Activated CD8-positive, alpha-beta T cell treated with anti-CD3 and anti-CD28 coated beads for 36 hours (primary cell): ENCODE data around the gene CHTOP. TPM values are rescaled to one million over a fixed set of nuclear protein-coding genes. Genes with fewer than 3 reads are reported as not detected.

Source experiments
- ATAC-seq: fragments of 200-7000 bp; cut with Tn5 transposase; one replicate; pipeline ENCODE4 v1.10.0; 2021; ENCODE audit warnings: mild to moderate bottlenecking, moderate library complexity
- CTCF ChIA-PET: fragments of 350-600 bp; sonication (Branson Sonifier 250); formaldehyde crosslinking; loops from one replicate; lab custom pipeline; 2021; ENCODE audit warnings: antibody characterized with exemption; lab: Charles Lee
- POLR2A ChIA-PET: fragments of 350-600 bp; sonication (Branson Sonifier 250); formaldehyde crosslinking; loops from one replicate; lab custom pipeline; 2021; ENCODE audit warnings: antibody characterized with exemption; lab: Charles Lee
- DNase-seq: peaks from one replicate; pipeline ENCODE4 v3.0.0-alpha.2; 2020
- H3K27ac Mint-ChIP-seq: one replicate; pipeline ENCODE4 v1.8.0; 2021; ENCODE audit warnings: mild to moderate bottlenecking, mixed read lengths
- H3K27me3 Mint-ChIP-seq: one replicate; pipeline ENCODE4 v1.8.0; 2021; ENCODE audit warnings: mixed read lengths
- H3K36me3 Mint-ChIP-seq: one replicate; pipeline ENCODE4 v1.8.0; 2021; ENCODE audit warnings: low read depth, mixed read lengths
- H3K4me1 Mint-ChIP-seq: one replicate; pipeline ENCODE4 v1.8.0; 2021; ENCODE audit warnings: low read depth, mixed read lengths
- H3K4me3 Mint-ChIP-seq: one replicate; pipeline ENCODE4 v1.8.0; 2021; ENCODE audit warnings: mild to moderate bottlenecking, moderate library complexity, mixed read lengths
- H3K9me3 Mint-ChIP-seq: one replicate; pipeline ENCODE4 v1.8.0; 2021; ENCODE audit warnings: mixed read lengths
- CTCF ChIP-seq: fragments of 200-600 bp; IDR thresholded peaks from one replicate; pipeline ENCODE4 v1.8.0; 2022; ENCODE audit warnings: antibody characterized with exemption, mild to moderate bottlenecking
- intact Hi-C: fragments of 100-400 bp; cut with micrococcal nuclease; formaldehyde crosslinking; loops from one replicate; pipeline ENCODE4 v1.10.0; 2022
- microRNA-seq: library from miRNA; unstranded; fragments of <30 nt; microRNA quantifications from one replicate; pipeline ENCODE4 v1.2.0, GENCODE V29; 2022; ENCODE audit warnings: borderline microRNAs expressed, borderline replicate concordance
- total RNA-seq, 2 experiments: library from RNA; stranded (reverse); gene quantifications; one replicate each; pipeline ENCODE4 v1.2.3, GENCODE V29; 2021

Gene CHTOP
- total RNA-seq, 2 experiments from 2014 or later: 76.8 to 83.2 TPM

- ChIA-PET POLR2A (no interaction called here), CTCF (interaction anchor here (1.0 kb wide), 1 partner anchor 177 kb away, joined by 3 read pairs; no protein-coding TSS in a partner anchor)
- no peak overlapping the region for H3K27ac Mint-ChIP-seq
- no peaks in the 10 kb centered on the region for H3K4me1 Mint-ChIP-seq
- no peak for TF ChIP-seq CTCF
- H3K9me3 Mint-ChIP-seq: no peaks in the 10 kb centered on the region
- no peak overlapping the region for H3K4me3 Mint-ChIP-seq
- H3K36me3 Mint-ChIP-seq: no peaks in the 10 kb centered on the region
- H3K27me3 Mint-ChIP-seq: peaks cover 2% of the 10 kb centered on the region
- intact Hi-C loops: no loop called here
- no peak for ATAC-seq
- DNase-seq: no peak
These were observed 54.4 kb downstream of the CHTOP start for GRCh38 chr1:153688276-153688675.

GRCh38 chr1:153688736-153689328 lies 55.0 kb downstream of the CHTOP start:
- Mint-ChIP-seq H3K9me3 (no peaks in the 10 kb centered on the region), H3K4me3 (no peak overlapping the region), H3K27ac (no peak overlapping the region), H3K36me3 (no peaks in the 10 kb centered on the region), H3K27me3 (peaks cover 2% of the 10 kb centered on the region), H3K4me1 (no peaks in the 10 kb centered on the region)
- TF ChIP-seq CTCF: no peak
- intact Hi-C loops: no loop called here
- ChIA-PET POLR2A (no interaction called here), CTCF (interaction anchor here (1.0 to 1.5 kb wide), 2 partner anchors 61 to 178 kb away, joined by 3 to 6 read pairs; no protein-coding TSS in a partner anchor)
- DNase-seq (no peak), ATAC-seq (no peak)

GRCh38 chr1:153693466-153693865 lies 59.6 kb downstream of the CHTOP start:
- Mint-ChIP-seq H3K4me1 (no peaks in the 10 kb centered on the region), H3K27ac (no peak overlapping the region), H3K36me3 (no peaks in the 10 kb centered on the region), H3K27me3 (peaks cover 2% of the 10 kb centered on the region), H3K4me3 (no peak overlapping the region), H3K9me3 (no peaks in the 10 kb centered on the region)
- ATAC-seq (no peak), DNase-seq (no peak)
- intact Hi-C loops: no loop called here
- ChIA-PET CTCF (no interaction called here), POLR2A (no interaction called here)
- TF ChIP-seq CTCF: no peak

Small RNAs within 50 kb of the gene (microRNA-seq; reads per million reads assigned to microRNA genes)
- not detected for gene MIR8083

Other genes with a start within 250 kb of the CHTOP start
- gene S100A8, start 243.0 kb upstream of the CHTOP start, total RNA-seq: not detected
- gene S100A7A, start 217.5 kb upstream of the CHTOP start, total RNA-seq: not detected
- gene S100A7, start 173.4 kb upstream of the CHTOP start, total RNA-seq: not detected
- 100 to 1,000 TPM; 200 to 211 TPM for gene S100A6, start 98.1 kb upstream of the CHTOP start, total RNA-seq
- 1 to 10 TPM; 1.1 to 1.2 TPM for gene S100A5, start 93.1 kb upstream of the CHTOP start, total RNA-seq
- 100 to 1,000 TPM; 109 to 118 TPM for gene S100A4, start 88.3 kb upstream of the CHTOP start, total RNA-seq
- gene S100A3, start 84.8 kb upstream of the CHTOP start, total RNA-seq: not detected
- gene S100A2, start 68.2 kb upstream of the CHTOP start, total RNA-seq: under 1 TPM in 1 of 2 experiments, not detected in 1; 0.50 TPM
- gene S100A16, start 20.9 kb upstream of the CHTOP start, total RNA-seq: not detected
- gene S100A14, start 17.7 kb upstream of the CHTOP start, total RNA-seq: not detected
- gene S100A13, start 6.6 kb upstream of the CHTOP start, total RNA-seq: 1 to 10 TPM; 8.1 to 9.4 TPM
- gene S100A1, start 5.6 kb upstream of the CHTOP start, total RNA-seq: not detected
- gene SNAPIN, start 24.6 kb downstream of the CHTOP start, total RNA-seq: 10 to 100 TPM; 25.7 to 27.3 TPM
- gene ILF2, start 36.9 kb downstream of the CHTOP start, total RNA-seq: 100 to 1,000 TPM; 328 to 333 TPM
- not detected for gene NPR1, start 44.6 kb downstream of the CHTOP start, total RNA-seq
- gene INTS3, start 94.0 kb downstream of the CHTOP start, total RNA-seq: 10 to 100 TPM; 45.0 to 45.5 TPM
- gene SLC27A3, start 141.3 kb downstream of the CHTOP start, total RNA-seq: 1 to 10 TPM; 7.2 to 10.0 TPM